ENCODE measurements around the gene GRM1.

Gene GRM1

GRCh38 chr6:146347090-146347489 is 318.2 kb downstream of the GRM1 start:
- Histone ChIP-seq H3K4me3 (no peak overlapping the region), H3K36me3 (replicated peaks) (no peaks in the 10 kb centered on the region), H3K9me3 (no peaks in the 10 kb centered on the region), H3K4me1 (peaks cover 4% of the 10 kb centered on the region; the same call in 1 of the 2 replicates), H3K27me3 (ENCODE audit: low read depth) (no peaks in the 10 kb centered on the region)
- in situ Hi-C loops (cut with MboI; ENCODE audit: low sequenced_read_pairs), result no loop called here
- no peak for DNase-seq (ENCODE audit: low spot score in 2 of 2)

DNA sequence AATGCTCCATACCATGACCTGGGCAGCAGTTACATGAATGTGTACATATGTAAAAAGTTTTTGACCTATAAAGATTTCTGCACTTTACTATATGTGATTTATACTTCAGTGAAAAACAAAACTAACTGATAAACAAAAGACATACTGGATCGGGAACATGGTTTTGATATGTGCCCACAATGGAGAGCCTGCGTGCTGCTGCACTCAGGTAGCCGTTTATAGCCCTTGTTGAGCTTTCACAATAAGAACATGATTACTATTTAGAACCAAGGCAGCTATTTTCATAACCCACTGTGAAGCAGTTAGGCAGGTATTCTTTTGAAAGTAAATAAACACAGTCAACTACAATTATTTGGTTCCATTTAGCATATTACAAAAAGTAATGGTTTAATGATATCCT is 318.8 kb downstream of the GRM1 start:
- Histone ChIP-seq H3K4me1 (peaks cover 4% of the 10 kb centered on the region; the same call in 1 of the 2 replicates), H3K9me3 (no peaks in the 10 kb centered on the region), H3K36me3 (replicated peaks) (no peaks in the 10 kb centered on the region), H3K27me3 (ENCODE audit: low read depth) (no peaks in the 10 kb centered on the region), H3K4me3 (no peak overlapping the region)
- in situ Hi-C loops (cut with MboI; ENCODE audit: low sequenced_read_pairs), result no loop called here
- no peak for DNase-seq (ENCODE audit: low spot score in 2 of 2)

DNA sequence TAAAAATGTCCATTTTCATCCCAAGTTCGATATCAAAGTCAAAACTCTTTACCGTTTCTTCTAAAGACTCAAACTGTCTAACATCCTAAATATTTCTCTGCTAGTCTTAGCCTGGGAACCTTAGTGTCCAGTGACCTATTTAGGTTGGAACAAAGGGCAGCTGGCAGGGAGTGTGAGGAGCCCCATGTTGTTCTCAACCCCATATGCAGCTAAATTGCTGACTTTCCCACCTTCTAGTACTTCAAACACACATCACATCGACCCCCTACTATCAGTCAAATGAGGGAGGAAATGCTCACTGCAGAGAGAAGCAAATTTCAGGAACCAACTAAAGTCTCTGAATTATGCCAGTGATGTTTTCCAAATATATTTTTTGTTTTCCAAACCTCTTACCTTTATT is 322.2 kb downstream of the GRM1 start:
- no peaks in the 10 kb centered on the region for H3K9me3 ChIP-seq
- H3K27me3 ChIP-seq (ENCODE audit: low read depth), result no peaks in the 10 kb centered on the region
- H3K4me3 ChIP-seq, result no peak overlapping the region
- no peak for DNase-seq (ENCODE audit: low spot score in 2 of 2)
- H3K4me1 ChIP-seq, result peaks cover 3% of the 10 kb centered on the region
- H3K36me3 ChIP-seq (replicated peaks), result no peaks in the 10 kb centered on the region
- in situ Hi-C loops (cut with MboI; ENCODE audit: low sequenced_read_pairs), result no loop called here

DNA sequence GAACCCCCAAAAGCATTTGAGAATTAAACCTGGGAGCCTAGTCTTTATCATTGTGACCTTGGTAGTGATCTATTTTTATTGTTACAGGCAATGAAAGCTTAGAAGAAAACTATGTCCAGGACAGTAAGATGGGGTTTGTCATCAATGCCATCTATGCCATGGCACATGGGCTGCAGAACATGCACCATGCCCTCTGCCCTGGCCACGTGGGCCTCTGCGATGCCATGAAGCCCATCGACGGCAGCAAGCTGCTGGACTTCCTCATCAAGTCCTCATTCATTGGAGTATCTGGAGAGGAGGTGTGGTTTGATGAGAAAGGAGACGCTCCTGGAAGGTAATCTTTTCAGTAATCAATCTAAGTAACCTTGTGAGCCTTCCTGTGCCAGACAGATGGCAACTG is 323.3 kb downstream of the GRM1 start:
- no peaks in the 10 kb centered on the region for H3K27me3 ChIP-seq (ENCODE audit: low read depth)
- in situ Hi-C loops (cut with MboI; ENCODE audit: low sequenced_read_pairs), result no loop called here

DNA sequence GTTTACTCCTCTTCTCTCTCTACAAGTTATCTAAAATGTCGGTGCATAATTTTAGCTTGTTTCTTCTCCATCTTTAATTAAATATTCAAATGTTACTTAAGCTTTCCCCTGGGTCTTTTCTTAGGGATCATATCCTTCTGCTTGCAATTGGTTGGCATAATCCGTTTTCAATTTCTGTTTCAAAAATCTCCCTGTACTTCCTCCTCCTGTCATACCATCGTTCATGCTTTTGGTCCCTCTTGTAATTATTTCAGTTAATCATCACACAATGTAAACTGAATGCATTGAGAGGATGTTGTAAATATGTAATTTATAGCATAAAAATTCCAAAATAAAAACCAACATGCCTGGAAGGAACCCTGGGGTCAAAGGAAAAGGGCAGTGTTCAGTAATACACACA is 325.6 kb downstream of the GRM1 start:
- DNase-seq (ENCODE audit: low spot score in 2 of 2), result no peak
- Histone ChIP-seq H3K4me1 (peaks cover 15% of the 10 kb centered on the region), H3K27me3 (ENCODE audit: low read depth) (no peaks in the 10 kb centered on the region), H3K9me3 (no peaks in the 10 kb centered on the region), H3K36me3 (replicated peaks) (no peaks in the 10 kb centered on the region), H3K4me3 (no peak overlapping the region)
- in situ Hi-C loops (cut with MboI; ENCODE audit: low sequenced_read_pairs), result no loop called here

More for the DNA sequence above, 323.3 kb downstream of the GRM1 start:
- H3K4me1 ChIP-seq, result peaks cover 6% of the 10 kb centered on the region; the same call in 1 of the 2 replicates
- H3K4me3 ChIP-seq, result no peak overlapping the region
- no peaks in the 10 kb centered on the region for H3K36me3 ChIP-seq (replicated peaks)
- no peak for DNase-seq (ENCODE audit: low spot score in 2 of 2)
- H3K9me3 ChIP-seq, result no peaks in the 10 kb centered on the region

DNA sequence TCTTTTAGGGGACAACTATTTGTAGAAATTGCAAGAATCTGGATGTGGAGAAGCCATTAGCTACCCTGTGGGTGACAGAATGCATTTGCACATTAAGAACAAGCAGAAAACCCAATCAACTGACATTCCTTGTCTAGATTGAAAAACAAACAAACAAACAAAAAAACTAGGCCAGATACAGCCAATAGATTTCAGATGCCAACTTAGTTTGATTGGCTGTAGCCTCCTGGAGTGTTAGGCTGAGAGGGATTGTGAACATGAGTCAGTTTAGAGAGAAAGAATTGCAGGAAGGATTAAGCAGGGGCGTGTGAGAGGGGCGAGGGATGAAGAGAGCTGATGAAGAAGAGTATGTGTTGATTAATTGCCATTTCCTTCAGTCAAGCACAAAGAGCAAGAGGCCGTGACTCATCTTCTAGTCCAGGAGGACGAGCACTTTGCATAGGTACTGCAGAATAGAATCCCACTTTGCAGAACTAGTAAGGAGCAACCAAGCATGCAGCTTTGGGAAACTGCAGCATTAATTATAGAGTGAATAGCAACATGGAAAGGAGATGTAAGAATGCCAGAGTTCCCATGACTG is 326.7 kb downstream of the GRM1 start:
- Histone ChIP-seq H3K9me3 (no peaks in the 10 kb centered on the region), H3K36me3 (replicated peaks) (no peaks in the 10 kb centered on the region), H3K4me1 (peaks cover 15% of the 10 kb centered on the region), H3K27me3 (ENCODE audit: low read depth) (no peaks in the 10 kb centered on the region), H3K4me3 (no peak overlapping the region)
- no peak for DNase-seq (ENCODE audit: low spot score in 2 of 2)
- in situ Hi-C loops (cut with MboI; ENCODE audit: low sequenced_read_pairs), result no loop called here

- Histone ChIP-seq H3K4me1 (peaks cover 15% of the 10 kb centered on the region), H3K4me3 (no peak overlapping the region), H3K27me3 (ENCODE audit: low read depth) (no peaks in the 10 kb centered on the region), H3K9me3 (no peaks in the 10 kb centered on the region), H3K36me3 (replicated peaks) (no peaks in the 10 kb centered on the region)
- in situ Hi-C loops (cut with MboI; ENCODE audit: low sequenced_read_pairs), result no loop called here
- DNase-seq (ENCODE audit: low spot score in 2 of 2), result no peak
Measured at GRCh38 chr6:146357578-146358430, 328.9 kb downstream of the GRM1 start.

- no peaks in the 10 kb centered on the region for H3K27me3 ChIP-seq (ENCODE audit: low read depth)
- no peaks in the 10 kb centered on the region for H3K9me3 ChIP-seq
- H3K4me1 ChIP-seq, result peaks cover 15% of the 10 kb centered on the region
- H3K4me3 ChIP-seq, result no peak overlapping the region
- in situ Hi-C loops (cut with MboI; ENCODE audit: low sequenced_read_pairs), result no loop called here
- no peak for DNase-seq (ENCODE audit: low spot score in 2 of 2)
- H3K36me3 ChIP-seq (replicated peaks), result no peaks in the 10 kb centered on the region
Measured at GRCh38 chr6:146358431-146359046, 329.7 kb downstream of the GRM1 start.

DNA sequence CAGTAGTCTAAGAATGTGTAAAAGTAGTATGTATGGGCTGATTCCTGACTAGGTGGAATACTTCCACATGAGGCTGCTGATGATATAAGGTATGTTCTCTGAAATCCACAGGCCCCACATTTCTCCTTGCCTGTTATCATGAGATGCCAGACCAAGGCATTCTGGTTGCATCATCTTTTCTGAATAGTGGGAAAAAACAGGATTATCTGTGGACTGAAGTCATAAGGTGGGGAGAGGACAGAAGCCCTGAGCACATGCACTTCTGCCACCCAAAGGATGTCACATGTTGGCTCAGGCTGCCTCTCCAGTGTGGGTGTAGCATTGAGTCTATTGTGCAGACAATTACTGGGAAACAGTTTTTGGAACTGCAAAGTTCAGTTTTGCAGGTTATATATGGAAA is 330.3 kb downstream of the GRM1 start:
- H3K4me1 ChIP-seq, result peaks cover 15% of the 10 kb centered on the region
- H3K36me3 ChIP-seq (replicated peaks), result no peaks in the 10 kb centered on the region
- H3K9me3 ChIP-seq, result no peaks in the 10 kb centered on the region
- H3K4me3 ChIP-seq, result no peak overlapping the region
- H3K27me3 ChIP-seq (ENCODE audit: low read depth), result no peaks in the 10 kb centered on the region
- no peak for DNase-seq (ENCODE audit: low spot score in 2 of 2)
- in situ Hi-C loops (cut with MboI; ENCODE audit: low sequenced_read_pairs), result no loop called here

GRCh38 chr6:146361128-146361924 is 332.5 kb downstream of the GRM1 start:
- DNase-seq (ENCODE audit: low spot score in 2 of 2), result no peak
- in situ Hi-C loops (cut with MboI; ENCODE audit: low sequenced_read_pairs), result no loop called here

GRCh38 chr6:146363838-146364607 is 335.2 kb downstream of the GRM1 start:
- H3K27me3 ChIP-seq (ENCODE audit: low read depth), result no peaks in the 10 kb centered on the region
- in situ Hi-C loops (cut with MboI; ENCODE audit: low sequenced_read_pairs), result no loop called here
- no peaks in the 10 kb centered on the region for H3K4me1 ChIP-seq
- no peaks in the 10 kb centered on the region for H3K9me3 ChIP-seq
- H3K36me3 ChIP-seq (replicated peaks), result no peaks in the 10 kb centered on the region
- no peak overlapping the region for H3K4me3 ChIP-seq
- no peak for DNase-seq (ENCODE audit: low spot score in 2 of 2)

More at GRCh38 chr6:146361128-146361924, 332.5 kb downstream of the GRM1 start:
- no peaks in the 10 kb centered on the region for H3K27me3 ChIP-seq (ENCODE audit: low read depth)
- peaks cover 15% of the 10 kb centered on the region for H3K4me1 ChIP-seq
- no peak overlapping the region for H3K4me3 ChIP-seq
- H3K9me3 ChIP-seq, result no peaks in the 10 kb centered on the region
- no peaks in the 10 kb centered on the region for H3K36me3 ChIP-seq (replicated peaks)

GRCh38 chr6:146364816-146365594 is 336.1 kb downstream of the GRM1 start:
- no peak overlapping the region for H3K4me3 ChIP-seq
- H3K4me1 ChIP-seq, result no peaks in the 10 kb centered on the region
- no peaks in the 10 kb centered on the region for H3K27me3 ChIP-seq (ENCODE audit: low read depth)
- no peaks in the 10 kb centered on the region for H3K9me3 ChIP-seq
- in situ Hi-C loops (cut with MboI; ENCODE audit: low sequenced_read_pairs), result no loop called here
- DNase-seq (ENCODE audit: low spot score in 2 of 2), result no peak
- no peaks in the 10 kb centered on the region for H3K36me3 ChIP-seq (replicated peaks)
